Astrocyte (in vitro differentiated cells and primary cell): ENCODE measurements around the gene CYP4F22.
"Not testable (repeated sequence)": the region's sequence is repeated elsewhere in the genome, so short reads cannot be mapped to it uniquely, and the experiment has no call there.

Experiments used
- EZH2 ChIP-seq: IDR thresholded peaks from 2 replicates; pipeline ENCODE4 v1.6.1; 2012; ENCODE audit warnings: mild to moderate bottlenecking, low read length, inconsistent platforms; ENCODE audit not compliant: insufficient read depth
- TF ChIP-seq, protein P1 (sequence below): IDR thresholded peaks from 2 replicates; pipeline ENCODE4 v1.5.1; 2011; ENCODE audit warnings: low read depth, mild to moderate bottlenecking, inconsistent platforms, low read length, moderate library complexity; ENCODE audit not compliant: insufficient read depth

DNA sequence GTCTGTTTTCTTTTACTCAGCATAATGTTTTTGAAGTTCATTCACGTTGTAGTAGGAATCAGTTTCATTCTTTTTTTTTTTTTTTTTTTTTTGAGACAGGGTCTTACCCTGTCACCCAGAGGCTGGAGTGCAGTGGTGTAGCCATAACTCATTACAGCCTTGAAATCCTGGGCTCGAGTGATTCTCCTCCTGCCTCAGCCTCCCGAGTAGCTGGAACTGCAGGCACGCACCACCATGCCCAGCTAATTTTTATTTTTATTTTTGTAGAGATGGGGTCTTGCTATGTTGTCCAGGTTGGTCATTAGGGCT lies 25.2 kb downstream of the CYP4F22 start:
- TF ChIP-seq, protein P1, sequence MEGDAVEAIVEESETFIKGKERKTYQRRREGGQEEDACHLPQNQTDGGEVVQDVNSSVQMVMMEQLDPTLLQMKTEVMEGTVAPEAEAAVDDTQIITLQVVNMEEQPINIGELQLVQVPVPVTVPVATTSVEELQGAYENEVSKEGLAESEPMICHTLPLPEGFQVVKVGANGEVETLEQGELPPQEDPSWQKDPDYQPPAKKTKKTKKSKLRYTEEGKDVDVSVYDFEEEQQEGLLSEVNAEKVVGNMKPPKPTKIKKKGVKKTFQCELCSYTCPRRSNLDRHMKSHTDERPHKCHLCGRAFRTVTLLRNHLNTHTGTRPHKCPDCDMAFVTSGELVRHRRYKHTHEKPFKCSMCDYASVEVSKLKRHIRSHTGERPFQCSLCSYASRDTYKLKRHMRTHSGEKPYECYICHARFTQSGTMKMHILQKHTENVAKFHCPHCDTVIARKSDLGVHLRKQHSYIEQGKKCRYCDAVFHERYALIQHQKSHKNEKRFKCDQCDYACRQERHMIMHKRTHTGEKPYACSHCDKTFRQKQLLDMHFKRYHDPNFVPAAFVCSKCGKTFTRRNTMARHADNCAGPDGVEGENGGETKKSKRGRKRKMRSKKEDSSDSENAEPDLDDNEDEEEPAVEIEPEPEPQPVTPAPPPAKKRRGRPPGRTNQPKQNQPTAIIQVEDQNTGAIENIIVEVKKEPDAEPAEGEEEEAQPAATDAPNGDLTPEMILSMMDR = not testable (repeated sequence)
- not testable (repeated sequence) for TF ChIP-seq EZH2
